A204.1 (cell line): ENCODE results near the gene CPHXL2.

Experiments
- FAIRE-seq: peaks from 2 replicates; lab custom pipeline; 2012; peaks lifted over from hg19 to GRCh38; lab: Jason Lieb, UNC

CPHXL2 gene

GRCh38 chr16:75640598-75640997, 36.2 kb downstream of the CPHXL2 start:
- no peak for FAIRE-seq

DNA sequence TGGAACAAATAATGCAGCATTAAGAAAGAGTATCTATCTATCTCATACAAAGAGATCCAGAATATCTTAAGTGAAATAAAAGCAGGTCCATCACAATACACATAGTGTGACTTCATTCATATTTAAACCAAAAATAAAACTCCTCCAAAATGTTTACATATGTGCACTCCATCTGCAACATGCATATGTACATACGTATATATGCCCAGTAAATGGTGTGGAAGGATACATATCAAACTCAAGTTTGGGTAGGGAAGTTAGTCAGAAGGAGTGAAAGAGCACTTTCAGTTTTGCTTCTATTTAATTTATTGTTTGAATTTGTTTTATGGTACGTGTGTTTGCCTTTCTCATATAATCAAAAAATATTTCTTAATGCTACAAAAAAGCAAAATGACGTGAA, 41.8 kb downstream of the CPHXL2 start:
- no peak for FAIRE-seq

GRCh38 chr16:75632857-75633256, 44.0 kb downstream of the CPHXL2 start:
- no peak for FAIRE-seq

- no peak for FAIRE-seq
These were observed 46.8 kb downstream of the CPHXL2 start for GRCh38 chr16:75630052-75630451.

- FAIRE-seq = no peak
These were observed 47.7 kb downstream of the CPHXL2 start for GRCh38 chr16:75629132-75629531.

DNA sequence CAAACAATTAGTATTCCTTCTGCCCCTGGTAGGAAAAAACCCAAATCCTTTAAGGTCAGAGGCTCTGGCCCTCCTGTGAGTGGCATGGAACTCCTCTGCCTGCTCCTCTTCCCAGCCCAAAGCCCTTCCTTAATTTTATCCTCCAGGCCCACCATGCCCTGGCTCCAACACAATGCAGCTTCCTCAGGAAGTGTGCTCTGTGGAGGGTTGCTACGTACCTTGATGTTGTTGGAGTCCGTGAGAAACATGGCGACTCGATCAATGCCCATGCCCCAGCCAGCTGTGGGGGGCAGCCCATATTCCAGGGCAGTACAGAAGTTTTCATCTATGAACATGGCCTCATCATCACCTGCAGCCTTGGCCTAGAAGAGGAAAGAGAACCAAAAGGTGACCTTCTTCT, 48.5 kb downstream of the CPHXL2 start:
- no peak for FAIRE-seq

DNA sequence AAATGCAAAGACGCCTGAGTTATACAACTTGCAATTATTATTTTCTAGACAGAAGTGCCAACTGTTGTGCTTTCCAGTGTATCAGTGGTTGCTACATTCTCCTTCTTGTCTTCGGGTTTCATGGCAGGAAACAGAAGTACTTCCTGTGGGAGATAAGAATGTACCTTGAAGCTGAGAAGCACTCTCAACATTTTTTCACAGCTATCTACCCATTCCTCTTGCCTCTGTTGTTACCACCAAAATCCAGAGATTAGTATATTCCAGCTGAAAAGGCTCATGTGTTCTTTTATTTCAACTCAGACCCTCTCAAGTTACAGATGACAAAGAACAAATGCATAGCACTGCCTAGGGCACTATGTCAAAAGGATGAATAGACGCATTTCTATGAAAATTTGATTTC, 49.0 kb downstream of the CPHXL2 start:
- no peak for FAIRE-seq

- FAIRE-seq = no peak
These were observed 50.0 kb downstream of the CPHXL2 start for GRCh38 chr16:75626806-75627205.

DNA sequence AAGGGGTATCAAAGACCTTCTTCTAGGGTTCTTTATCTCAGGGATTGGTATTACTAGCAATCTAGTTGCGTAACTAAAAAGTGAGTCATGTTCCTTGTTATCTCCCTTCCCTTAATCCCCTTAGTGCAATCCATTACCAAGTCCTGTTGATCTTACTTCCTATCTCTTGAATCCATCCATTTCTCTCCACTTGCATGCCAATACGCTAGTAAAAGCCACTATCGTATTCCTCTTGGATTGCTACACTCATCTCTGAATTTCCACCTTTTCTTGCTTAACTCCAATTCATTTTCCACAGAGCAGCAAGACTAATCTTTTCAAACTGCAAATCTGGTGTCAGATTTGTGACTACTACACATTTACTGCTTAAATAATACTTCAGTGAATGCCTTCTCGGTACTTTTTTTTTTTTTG, 51.9 kb downstream of the CPHXL2 start:
- no peak for FAIRE-seq

- peak; percentile 92 for FAIRE-seq
These were observed 53.8 kb downstream of the CPHXL2 start, which contains the start of gene ADAT1 for GRCh38 chr16:75622761-75623605. Gene ADAT1, minus strand, starts transcription at chr16:75623281. Its CDS starts 2,482 bp downstream, at chr16:75620799.

DNA sequence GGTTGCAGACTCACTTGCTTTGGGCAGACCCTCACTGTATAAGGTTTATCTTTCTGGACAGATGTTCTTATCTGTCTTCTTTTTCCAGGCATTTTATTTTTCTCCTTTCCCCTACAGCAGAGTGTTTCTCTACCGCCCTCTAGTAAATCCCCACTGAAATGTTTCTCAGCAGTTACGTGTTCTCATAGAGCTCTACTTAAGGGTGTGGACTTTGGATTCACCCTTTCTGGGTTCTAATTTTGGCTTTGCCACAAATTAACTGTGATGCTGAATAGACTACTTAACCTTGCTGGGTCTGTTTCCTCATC, 55.7 kb downstream of the CPHXL2 start:
- FAIRE-seq = no peak

- FAIRE-seq = no peak
These were observed 56.3 kb downstream of the CPHXL2 start for GRCh38 chr16:75620326-75621169.

DNA sequence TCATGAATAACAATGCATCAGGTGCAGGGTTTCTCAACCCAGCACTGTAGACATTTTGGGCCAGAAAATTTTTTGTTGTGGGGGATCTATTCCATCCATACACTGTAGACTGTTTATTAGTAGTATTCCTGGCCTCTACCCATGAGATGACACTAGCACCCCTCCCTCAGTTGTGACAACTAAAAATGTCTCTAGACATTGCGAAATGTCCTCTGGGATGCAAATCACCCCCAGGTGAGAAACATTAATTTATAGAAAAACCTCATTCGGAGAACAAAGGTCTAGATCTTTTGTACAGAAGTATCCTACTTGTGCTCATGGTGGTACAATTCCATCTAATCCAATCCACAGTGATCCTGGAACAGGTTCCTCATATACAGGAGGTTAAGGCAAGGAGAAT, 58.0 kb downstream of the CPHXL2 start:
- FAIRE-seq = no peak

DNA sequence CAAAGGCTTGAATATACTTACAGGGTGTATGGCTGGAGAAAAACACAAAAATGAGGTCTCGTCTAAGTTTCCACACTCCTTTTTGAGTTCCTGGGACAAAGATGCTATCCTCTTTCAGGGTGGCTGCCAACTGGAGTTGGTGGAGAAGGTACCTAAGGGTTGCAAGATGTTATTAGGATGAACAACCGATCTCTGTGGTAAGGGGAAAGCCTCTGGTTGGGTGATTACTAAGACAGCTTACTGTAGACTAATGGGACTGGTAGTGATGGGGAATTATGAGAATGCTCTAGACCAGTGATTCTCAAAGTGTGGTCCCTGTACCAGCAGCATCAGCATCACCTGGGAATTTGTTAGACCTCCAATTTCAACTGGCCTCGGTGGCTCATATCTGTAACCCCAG, 59.7 kb downstream of the CPHXL2 start:
- FAIRE-seq = no peak

GRCh38 chr16:75616521-75617010, 60.2 kb downstream of the CPHXL2 start:
- no peak for FAIRE-seq

DNA sequence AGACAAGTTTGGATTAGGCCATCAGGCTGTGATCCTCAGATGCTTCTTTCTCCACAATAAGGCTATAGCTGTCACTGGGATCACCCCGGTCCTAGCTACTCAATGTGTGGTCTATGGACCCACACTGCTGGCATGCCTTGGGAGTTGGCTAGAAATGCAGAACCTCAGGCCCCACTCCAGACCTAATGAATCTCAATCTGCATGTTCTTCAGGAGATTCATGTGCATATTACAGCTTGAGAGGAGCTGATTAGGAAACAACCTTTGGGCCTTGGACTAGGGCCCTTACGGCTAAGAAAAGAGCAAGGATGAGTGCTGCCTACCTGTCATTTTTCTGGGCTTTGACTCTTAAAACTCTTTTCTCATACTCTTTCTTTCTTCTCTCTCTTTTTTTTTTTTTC, 61.2 kb downstream of the CPHXL2 start:
- no peak for FAIRE-seq

GRCh38 chr16:75614066-75614897, 62.5 kb downstream of the CPHXL2 start:
- no peak for FAIRE-seq
